Activated CD8-positive, alpha-beta T cell treated with anti-CD3 and anti-CD28 coated beads for 36 hours (primary cell): ENCODE measurements around the gene SNRPA. TPM values are rescaled to one million over a fixed set of nuclear protein-coding genes. Genes with fewer than 3 reads are reported as not detected.

Source experiments
- ATAC-seq: fragments of 200-7000 bp; cut with Tn5 transposase; one replicate; pipeline ENCODE4 v1.10.0; 2021; ENCODE audit warnings: mild to moderate bottlenecking, moderate library complexity
- CTCF ChIA-PET: fragments of 350-600 bp; sonication (Branson Sonifier 250); formaldehyde crosslinking; loops from one replicate; lab custom pipeline; 2021; ENCODE audit warnings: antibody characterized with exemption; lab: Charles Lee
- POLR2A ChIA-PET: fragments of 350-600 bp; sonication (Branson Sonifier 250); formaldehyde crosslinking; loops from one replicate; lab custom pipeline; 2021; ENCODE audit warnings: antibody characterized with exemption; lab: Charles Lee
- DNase-seq: peaks from one replicate; pipeline ENCODE4 v3.0.0-alpha.2; 2020
- H3K27ac Mint-ChIP-seq: one replicate; pipeline ENCODE4 v1.8.0; 2021; ENCODE audit warnings: mild to moderate bottlenecking, mixed read lengths
- H3K27me3 Mint-ChIP-seq: one replicate; pipeline ENCODE4 v1.8.0; 2021; ENCODE audit warnings: mixed read lengths
- H3K36me3 Mint-ChIP-seq: one replicate; pipeline ENCODE4 v1.8.0; 2021; ENCODE audit warnings: low read depth, mixed read lengths
- H3K4me1 Mint-ChIP-seq: one replicate; pipeline ENCODE4 v1.8.0; 2021; ENCODE audit warnings: low read depth, mixed read lengths
- H3K4me3 Mint-ChIP-seq: one replicate; pipeline ENCODE4 v1.8.0; 2021; ENCODE audit warnings: mild to moderate bottlenecking, moderate library complexity, mixed read lengths
- H3K9me3 Mint-ChIP-seq: one replicate; pipeline ENCODE4 v1.8.0; 2021; ENCODE audit warnings: mixed read lengths
- intact Hi-C: fragments of 100-400 bp; cut with micrococcal nuclease; formaldehyde crosslinking; loops from one replicate; pipeline ENCODE4 v1.10.0; 2022
- total RNA-seq, 2 experiments: library from RNA; stranded (reverse); gene quantifications; one replicate each; pipeline ENCODE4 v1.2.3, GENCODE V29; 2021
- TF ChIP-seq, protein P1 (sequence below): fragments of 200-600 bp; IDR thresholded peaks from one replicate; pipeline ENCODE4 v1.8.0; 2022; ENCODE audit warnings: antibody characterized with exemption, mild to moderate bottlenecking

SNRPA gene
- total RNA-seq, 2 experiments from 2014 or later, result 260 to 281 TPM

DNA sequence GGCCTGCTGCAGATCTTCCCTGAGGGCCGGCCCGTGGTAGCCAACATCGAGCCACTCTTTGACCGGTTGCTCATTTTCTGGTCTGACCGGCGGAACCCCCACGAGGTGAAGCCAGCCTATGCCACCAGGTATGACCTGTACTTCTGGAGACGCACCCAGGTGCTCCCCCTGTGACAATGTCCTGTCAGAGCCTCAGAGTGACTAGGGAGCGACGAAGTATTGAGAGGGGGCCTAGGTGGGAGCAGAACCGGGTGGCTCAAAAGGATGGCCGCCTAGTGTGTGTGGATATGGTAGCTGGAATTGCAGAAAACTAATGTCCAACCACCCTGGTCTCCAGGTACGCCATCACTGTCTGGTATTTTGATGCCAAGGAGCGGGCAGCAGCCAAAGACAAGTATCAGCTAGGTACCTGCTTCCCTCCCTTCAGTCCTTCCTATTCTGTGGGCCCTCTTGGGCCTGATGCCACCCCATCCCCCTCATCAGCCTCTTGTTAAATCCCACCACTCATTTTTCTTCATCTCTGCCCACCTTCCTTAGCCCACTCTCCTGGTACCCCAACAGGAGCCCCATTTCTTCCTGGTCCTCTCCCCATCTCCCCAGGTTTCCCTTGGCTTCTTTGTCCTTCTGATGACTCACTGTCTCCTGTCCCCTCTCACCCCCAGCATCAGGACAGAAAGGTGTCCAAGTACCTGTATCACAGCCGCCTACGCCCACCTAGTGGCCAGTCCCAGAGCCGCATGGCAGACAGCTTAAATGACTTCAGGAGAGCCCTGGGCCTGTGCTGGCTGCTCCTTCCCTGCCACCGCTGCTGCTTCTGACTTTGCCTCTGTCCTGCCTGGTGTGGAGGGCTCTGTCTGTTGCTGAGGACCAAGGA lies 56.4 kb downstream of the SNRPA start:
- Mint-ChIP-seq H3K27me3 (no peaks in the 10 kb centered on the region), H3K9me3 (no peaks in the 10 kb centered on the region), H3K36me3 (peaks cover 39% of the 10 kb centered on the region), H3K4me3 (peak overlapping the region; percentile 54), H3K27ac (peak overlapping the region; percentile 88), H3K4me1 (peaks cover 73% of the 10 kb centered on the region)
- intact Hi-C loops, result no loop called here
- TF ChIP-seq, protein P1, sequence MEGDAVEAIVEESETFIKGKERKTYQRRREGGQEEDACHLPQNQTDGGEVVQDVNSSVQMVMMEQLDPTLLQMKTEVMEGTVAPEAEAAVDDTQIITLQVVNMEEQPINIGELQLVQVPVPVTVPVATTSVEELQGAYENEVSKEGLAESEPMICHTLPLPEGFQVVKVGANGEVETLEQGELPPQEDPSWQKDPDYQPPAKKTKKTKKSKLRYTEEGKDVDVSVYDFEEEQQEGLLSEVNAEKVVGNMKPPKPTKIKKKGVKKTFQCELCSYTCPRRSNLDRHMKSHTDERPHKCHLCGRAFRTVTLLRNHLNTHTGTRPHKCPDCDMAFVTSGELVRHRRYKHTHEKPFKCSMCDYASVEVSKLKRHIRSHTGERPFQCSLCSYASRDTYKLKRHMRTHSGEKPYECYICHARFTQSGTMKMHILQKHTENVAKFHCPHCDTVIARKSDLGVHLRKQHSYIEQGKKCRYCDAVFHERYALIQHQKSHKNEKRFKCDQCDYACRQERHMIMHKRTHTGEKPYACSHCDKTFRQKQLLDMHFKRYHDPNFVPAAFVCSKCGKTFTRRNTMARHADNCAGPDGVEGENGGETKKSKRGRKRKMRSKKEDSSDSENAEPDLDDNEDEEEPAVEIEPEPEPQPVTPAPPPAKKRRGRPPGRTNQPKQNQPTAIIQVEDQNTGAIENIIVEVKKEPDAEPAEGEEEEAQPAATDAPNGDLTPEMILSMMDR, result peak; percentile 52
- ATAC-seq, result no peak
- CTCF ChIA-PET, result interaction anchor here (0.6 to 4.5 kb wide), 27 partner anchors 9 to 173 kb away, joined by 3 to 36 read pairs (median 5); partner anchors contain the start of genes ACTMAP, COQ8B, EGLN2 and ITPKC
- POLR2A ChIA-PET, result interaction anchor here (0.6 to 2.9 kb wide), 7 partner anchors 8 to 470 kb away, joined by 3 to 12 read pairs (median 3); partner anchors contain the start of gene EGLN2
- peak; percentile 51 for DNase-seq

GRCh38 chr19:40808021-40808325 lies 57.0 kb downstream of the SNRPA start:
- H3K4me3 Mint-ChIP-seq, result no peak overlapping the region
- peaks cover 68% of the 10 kb centered on the region for H3K4me1 Mint-ChIP-seq
- DNase-seq (no peak), ATAC-seq (no peak)
- H3K9me3 Mint-ChIP-seq, result no peaks in the 10 kb centered on the region
- peak overlapping the region; percentile 88 for H3K27ac Mint-ChIP-seq
- POLR2A ChIA-PET, result interaction anchor here (0.6 to 2.9 kb wide), 2 partner anchors 53 to 64 kb away, joined by 3 to 12 read pairs; no protein-coding TSS in a partner anchor
- TF ChIP-seq, protein P1, result no peak
- no peaks in the 10 kb centered on the region for H3K27me3 Mint-ChIP-seq
- peaks cover 37% of the 10 kb centered on the region for H3K36me3 Mint-ChIP-seq
- CTCF ChIA-PET, result interaction anchor here (1.1 to 4.5 kb wide), 10 partner anchors 12 to 173 kb away, joined by 3 to 36 read pairs (median 6); partner anchors contain the start of gene RAB4B
- intact Hi-C loops, result no loop called here

GRCh38 chr19:40808497-40808896 lies 57.5 kb downstream of the SNRPA start:
- no peaks in the 10 kb centered on the region for H3K9me3 Mint-ChIP-seq
- H3K27ac Mint-ChIP-seq, result no peak overlapping the region
- ATAC-seq (no peak), DNase-seq (no peak)
- POLR2A ChIA-PET, result no interaction called here
- no peak overlapping the region for H3K4me3 Mint-ChIP-seq
- no peaks in the 10 kb centered on the region for H3K27me3 Mint-ChIP-seq
- H3K4me1 Mint-ChIP-seq, result peaks cover 63% of the 10 kb centered on the region
- intact Hi-C loops, result no loop called here
- CTCF ChIA-PET, result interaction anchor here (1.1 to 4.5 kb wide), 7 partner anchors 11 to 174 kb away, joined by 3 to 36 read pairs (median 5); partner anchors contain the start of gene RAB4B
- TF ChIP-seq, protein P1, result no peak
- H3K36me3 Mint-ChIP-seq, result peaks cover 33% of the 10 kb centered on the region

DNA sequence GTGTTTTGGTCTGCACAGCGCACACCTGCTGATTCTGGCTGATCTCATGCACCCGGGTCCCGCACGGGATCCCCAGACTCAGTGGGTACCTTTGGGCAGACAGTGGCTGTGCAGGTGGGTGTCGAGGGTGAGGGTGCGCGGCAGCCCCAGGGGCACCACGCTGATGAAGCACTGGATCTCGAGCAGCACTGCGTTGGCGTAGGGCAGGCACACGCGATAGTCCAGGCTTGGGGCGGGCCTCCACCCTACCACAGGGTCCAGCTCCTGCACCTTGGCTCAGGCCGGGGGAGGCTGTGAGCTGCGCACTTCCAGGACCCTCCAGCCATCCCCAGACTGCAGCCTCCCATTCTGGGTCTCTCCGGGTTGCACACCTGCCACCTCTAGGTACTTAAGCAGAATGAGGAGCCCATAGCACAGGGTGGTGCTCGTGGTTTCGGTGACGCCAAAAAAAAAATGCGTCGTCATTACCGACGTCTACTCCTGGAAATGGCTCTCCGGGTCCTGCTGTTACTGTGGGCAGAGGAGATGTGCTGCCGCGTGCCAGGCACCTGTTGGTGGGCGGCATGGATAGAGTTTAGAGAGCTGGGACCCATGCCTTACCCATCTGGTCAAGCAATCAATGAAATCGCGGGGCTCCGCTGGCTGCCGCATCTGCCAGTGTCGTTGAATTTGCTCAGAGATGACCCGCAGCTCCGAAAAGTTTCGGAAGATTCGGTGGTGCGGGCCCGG lies 58.5 kb downstream of the SNRPA start:
- Mint-ChIP-seq H3K36me3 (peaks cover 27% of the 10 kb centered on the region), H3K4me1 (peaks cover 53% of the 10 kb centered on the region), H3K4me3 (peak overlapping the region; percentile 74), H3K27me3 (no peaks in the 10 kb centered on the region), H3K27ac (no peak overlapping the region), H3K9me3 (no peaks in the 10 kb centered on the region)
- no peak for DNase-seq
- intact Hi-C loops, result no loop called here
- POLR2A ChIA-PET, result interaction anchor here (0.6 kb wide), 1 partner anchor 32 kb away, joined by 3 read pairs; no protein-coding TSS in a partner anchor
- CTCF ChIA-PET, result interaction anchor here (1.0 to 2.2 kb wide), 3 partner anchors 10 to 146 kb away, joined by 3 to 5 read pairs (median 4); no protein-coding TSS in a partner anchor
- no peak for ATAC-seq
- TF ChIP-seq, protein P1, result no peak
